HFFc6 (cell line): ENCODE measurements around the gene USF1. TPM values are rescaled to one million over a fixed set of nuclear protein-coding genes. Genes with fewer than 3 reads are reported as not detected.

Experiments used
- DNase-seq: peaks from one replicate; pipeline ENCODE4 v3.0.0-alpha.2; 2018
- H3K27ac Mint-ChIP-seq: 2 replicates; pipeline ENCODE4 v1.8.0; 2020; ENCODE audit warnings: mild to moderate bottlenecking, mixed read lengths
- H3K27me3 Mint-ChIP-seq: 2 replicates; pipeline ENCODE4 v1.8.0; 2021; ENCODE audit warnings: mild to moderate bottlenecking, moderate library complexity, mixed read lengths; ENCODE audit not compliant: insufficient read depth
- H3K36me3 Mint-ChIP-seq: 2 replicates; pipeline ENCODE4 v1.8.0; 2021; ENCODE audit warnings: low read depth, mixed read lengths
- H3K4me1 Mint-ChIP-seq: 2 replicates; pipeline ENCODE4 v1.8.0; 2020; ENCODE audit warnings: low read depth, mixed read lengths
- H3K4me3 Mint-ChIP-seq: 2 replicates; pipeline ENCODE4 v1.8.0; 2020; ENCODE audit warnings: mild to moderate bottlenecking, moderate library complexity, mixed read lengths
- H3K9me3 Mint-ChIP-seq: 2 replicates; pipeline ENCODE4 v1.8.0; 2020; ENCODE audit warnings: mild to moderate bottlenecking, mixed read lengths
- CTCF ChIP-seq: fragments of 200-600 bp; sonication (generic); IDR thresholded peaks from 2 replicates; pipeline ENCODE4 v1.5.0; 2021; ENCODE audit warnings: antibody characterized with exemption, mild to moderate bottlenecking
- total RNA-seq, 6 experiments: library from RNA; stranded (reverse); fragmentation: NEBNext Ultra II Directional; extraction: Animal tissue kit (Norgen Biotek cat#: 25700); gene quantifications; 2 replicates in 1 of 6; 3 replicates in 5 of 6; pipeline ENCODE4 v1.2.3, GENCODE V29; 2021

USF1 gene
- total RNA-seq, 6 experiments from 2014 or later: 31.2 to 38.0 (median 33.4) TPM

GRCh38 chr1:161086457-161086856 is 40.7 kb upstream of the USF1 start:
- Mint-ChIP-seq H3K4me1 (peaks cover 69% of the 10 kb centered on the region), H3K9me3 (no peaks in the 10 kb centered on the region), H3K36me3 (no peaks in the 10 kb centered on the region), H3K27me3 (no peaks in the 10 kb centered on the region; the same call in 1 of the 2 replicates), H3K4me3 (no peak overlapping the region), H3K27ac (no peak overlapping the region)
- no peak for DNase-seq
- TF ChIP-seq CTCF: no peak

GRCh38 chr1:161085165-161085564 is 39.4 kb upstream of the USF1 start:
- Mint-ChIP-seq H3K9me3 (no peaks in the 10 kb centered on the region), H3K27ac (peak overlapping the region; percentile 81), H3K27me3 (no peaks in the 10 kb centered on the region; the same call in 1 of the 2 replicates), H3K4me3 (no peak overlapping the region), H3K36me3 (no peaks in the 10 kb centered on the region), H3K4me1 (peaks cover 82% of the 10 kb centered on the region)
- no peak for TF ChIP-seq CTCF
- DNase-seq: no peak

- DNase-seq: no peak
- H3K4me3 Mint-ChIP-seq: no peak overlapping the region
- no peaks in the 10 kb centered on the region; the same call in 1 of the 2 replicates for H3K27me3 Mint-ChIP-seq
- no peaks in the 10 kb centered on the region for H3K36me3 Mint-ChIP-seq
- no peaks in the 10 kb centered on the region for H3K9me3 Mint-ChIP-seq
- H3K27ac Mint-ChIP-seq: peak overlapping the region; percentile 93
- H3K4me1 Mint-ChIP-seq: peaks cover 86% of the 10 kb centered on the region
- TF ChIP-seq CTCF: no peak
Measured at GRCh38 chr1:161084597-161084988, 38.8 kb upstream of the USF1 start.

GRCh38 chr1:161083748-161084596 is 38.2 kb upstream of the USF1 start:
- TF ChIP-seq CTCF: no peak
- peak overlapping the region; percentile 93 for H3K27ac Mint-ChIP-seq
- no peaks in the 10 kb centered on the region for H3K9me3 Mint-ChIP-seq
- DNase-seq: no peak
- H3K27me3 Mint-ChIP-seq: no peaks in the 10 kb centered on the region; the same call in 1 of the 2 replicates
- peaks cover 84% of the 10 kb centered on the region for H3K4me1 Mint-ChIP-seq
- H3K36me3 Mint-ChIP-seq: no peaks in the 10 kb centered on the region
- no peak overlapping the region for H3K4me3 Mint-ChIP-seq

GRCh38 chr1:161082996-161083747 is 37.4 kb upstream of the USF1 start:
- Mint-ChIP-seq H3K9me3 (no peaks in the 10 kb centered on the region), H3K27ac (peak overlapping the region; percentile 93), H3K27me3 (no peaks in the 10 kb centered on the region; the same call in 1 of the 2 replicates), H3K4me1 (peaks cover 76% of the 10 kb centered on the region), H3K4me3 (no peak overlapping the region), H3K36me3 (no peaks in the 10 kb centered on the region)
- DNase-seq: peak; percentile 89
- TF ChIP-seq CTCF: no peak
